Colon (tissue), 2 donors: ENCODE data around the gene SEC24A.
"Not testable (repeated sequence)": the region's sequence is repeated elsewhere in the genome, so short reads cannot be mapped to it uniquely, and the experiment has no call there.

Source experiments
- FAIRE-seq: peaks from 2 replicates; lab custom pipeline; 2012; peaks lifted over from hg19 to GRCh38; lab: Jason Lieb, UNC
- donor health status: control.
- donor health status: control.

Gene SEC24A

GRCh38 chr5:134749415-134749814, 100.8 kb downstream of the SEC24A start:
- no peak for FAIRE-seq

- no peak for FAIRE-seq
Observed at GRCh38 chr5:134758176-134758503, 109.6 kb downstream of the SEC24A start.

GRCh38 chr5:134758504-134759341, 110.1 kb downstream of the SEC24A start, which contains the start of gene DDX46:
Gene DDX46, plus strand, starts transcription at chr5:134758779. Its CDS starts 160 bp downstream, at chr5:134758939.
- no peak for FAIRE-seq

GRCh38 chr5:134767528-134768291, 119.1 kb downstream of the SEC24A start:
- FAIRE-seq = not testable (repeated sequence)

- no peak for FAIRE-seq
Observed at GRCh38 chr5:134769206-134769605, 120.6 kb downstream of the SEC24A start.

GRCh38 chr5:134772461-134773125, 124.0 kb downstream of the SEC24A start:
- no peak for FAIRE-seq

GRCh38 chr5:134777366-134777765, 128.8 kb downstream of the SEC24A start:
- FAIRE-seq = no peak
